ENCODE results near the gene OR2C3. TPM values are rescaled to one million over a fixed set of nuclear protein-coding genes. Genes with fewer than 3 reads are reported as not detected.
A peak's percentile ranks its signal among the peaks of the same experiment; 100 is the strongest.

OR2C3 gene
- total RNA-seq (ENCODE audit: unreplicated experiment), result not detected
- long read RNA-seq, result 0 reads

- no peak within 1 kb of the TSS for H3K4me3 Mint-ChIP-seq (ENCODE audit: unreplicated experiment)
- TF ChIP-seq CTCF (IDR thresholded peaks at IDR 0.05; ENCODE audit: partially characterized antibody, unreplicated experiment), result no peak
- no peaks in the 10 kb centered on the region for H3K4me1 Mint-ChIP-seq (ENCODE audit: low read depth, unreplicated experiment)
Observed at GRCh38 chr1:247536340-247536739, at the start of gene OR2C3. OR2C3 (minus strand) TSS chr1:247536440; CDS start chr1:247532511, 3,929 bp downstream.

GRCh38 chr1:247578946-247579460, 42.8 kb upstream of the OR2C3 start:
- no peaks in the 10 kb centered on the region for H3K9me3 Mint-ChIP-seq (ENCODE audit: unreplicated experiment)
- H3K27me3 Mint-ChIP-seq (ENCODE audit: unreplicated experiment), result no peaks in the 10 kb centered on the region
- H3K36me3 Mint-ChIP-seq (ENCODE audit: unreplicated experiment), result no peaks in the 10 kb centered on the region
- no peaks in the 10 kb centered on the region for H3K4me1 Mint-ChIP-seq (ENCODE audit: low read depth, unreplicated experiment)
- H3K4me3 Mint-ChIP-seq (ENCODE audit: unreplicated experiment), result no peak overlapping the region
- DNase-seq, result no peak
- no peak overlapping the region for H3K27ac Mint-ChIP-seq (ENCODE audit: unreplicated experiment)
- TF ChIP-seq CTCF (IDR thresholded peaks at IDR 0.05; ENCODE audit: partially characterized antibody, unreplicated experiment), result no peak

More at GRCh38 chr1:247536340-247536739, at the start of gene OR2C3:
- peaks cover 4% of the 10 kb centered on the region for H3K9me3 Mint-ChIP-seq (ENCODE audit: unreplicated experiment)
- H3K27me3 Mint-ChIP-seq (ENCODE audit: unreplicated experiment), result no peaks in the 10 kb centered on the region
- no peak within 1 kb of the TSS for H3K27ac Mint-ChIP-seq (ENCODE audit: unreplicated experiment)
- DNase-seq, result no peak
- H3K36me3 Mint-ChIP-seq (ENCODE audit: unreplicated experiment), result no peaks in the 10 kb centered on the region

GRCh38 chr1:247576514-247576913, 40.3 kb upstream of the OR2C3 start:
- TF ChIP-seq CTCF (IDR thresholded peaks at IDR 0.05; ENCODE audit: partially characterized antibody, unreplicated experiment), result peak; percentile 45
- no peak for DNase-seq
- Mint-ChIP-seq H3K27ac (ENCODE audit: unreplicated experiment) (no peak overlapping the region), H3K27me3 (ENCODE audit: unreplicated experiment) (no peaks in the 10 kb centered on the region), H3K9me3 (ENCODE audit: unreplicated experiment) (peaks cover 2% of the 10 kb centered on the region), H3K36me3 (ENCODE audit: unreplicated experiment) (no peaks in the 10 kb centered on the region), H3K4me3 (ENCODE audit: unreplicated experiment) (no peak overlapping the region), H3K4me1 (ENCODE audit: low read depth, unreplicated experiment) (no peaks in the 10 kb centered on the region)

- Mint-ChIP-seq H3K4me3 (ENCODE audit: unreplicated experiment) (no peak overlapping the region), H3K27me3 (ENCODE audit: unreplicated experiment) (no peaks in the 10 kb centered on the region), H3K9me3 (ENCODE audit: unreplicated experiment) (peaks cover 9% of the 10 kb centered on the region), H3K36me3 (ENCODE audit: unreplicated experiment) (peaks cover 5% of the 10 kb centered on the region), H3K4me1 (ENCODE audit: low read depth, unreplicated experiment) (no peaks in the 10 kb centered on the region), H3K27ac (ENCODE audit: unreplicated experiment) (no peak overlapping the region)
- TF ChIP-seq CTCF (IDR thresholded peaks at IDR 0.05; ENCODE audit: partially characterized antibody, unreplicated experiment), result no peak
- DNase-seq, result no peak
Observed at GRCh38 chr1:247574664-247575063, 38.4 kb upstream of the OR2C3 start.

- DNase-seq, result no peak
- peaks cover 9% of the 10 kb centered on the region for H3K9me3 Mint-ChIP-seq (ENCODE audit: unreplicated experiment)
- no peak overlapping the region for H3K4me3 Mint-ChIP-seq (ENCODE audit: unreplicated experiment)
- no peak overlapping the region for H3K27ac Mint-ChIP-seq (ENCODE audit: unreplicated experiment)
- TF ChIP-seq CTCF (IDR thresholded peaks at IDR 0.05; ENCODE audit: partially characterized antibody, unreplicated experiment), result no peak
- H3K4me1 Mint-ChIP-seq (ENCODE audit: low read depth, unreplicated experiment), result no peaks in the 10 kb centered on the region
- no peaks in the 10 kb centered on the region for H3K27me3 Mint-ChIP-seq (ENCODE audit: unreplicated experiment)
- H3K36me3 Mint-ChIP-seq (ENCODE audit: unreplicated experiment), result peaks cover 5% of the 10 kb centered on the region
Observed at GRCh38 chr1:247574236-247574635, 38.0 kb upstream of the OR2C3 start.

All from glutamatergic neuron (in vitro differentiated cells).